HG03457 (cell line): ENCODE results near the gene CCDC81.
"Not testable (repeated sequence)": the region's sequence is repeated elsewhere in the genome, so short reads cannot be mapped to it uniquely, and the experiment has no call there.

Source experiments
- ATAC-seq: cut with Tn5 transposase; IDR thresholded peaks from one replicate; pipeline ENCODE4 v1.9.1; 2021; ENCODE audit warnings: moderate number of reproducible peaks; ENCODE audit not compliant: unreplicated experiment

CCDC81 gene

GRCh38 chr11:86374586-86374985, at the start of gene CCDC81:
Gene CCDC81, plus strand, starts transcription at chr11:86374887. Its CDS starts 277 bp downstream, at chr11:86375164.
- ATAC-seq: no peak

- no peak for ATAC-seq
Observed at GRCh38 chr11:86335131-86335767, 39.4 kb upstream of the CCDC81 start.

- no peak for ATAC-seq
Observed at GRCh38 chr11:86337227-86337626, 37.5 kb upstream of the CCDC81 start.

- no peak for ATAC-seq
Observed at GRCh38 chr11:86341382-86341781, 33.3 kb upstream of the CCDC81 start.

- no peak for ATAC-seq
Observed at GRCh38 chr11:86346513-86346912, 28.2 kb upstream of the CCDC81 start.

- no peak for ATAC-seq
Observed at GRCh38 chr11:86355256-86355655, 19.4 kb upstream of the CCDC81 start.

GRCh38 chr11:86357412-86357811, 17.3 kb upstream of the CCDC81 start:
- ATAC-seq: not testable (repeated sequence)

GRCh38 chr11:86358720-86359119, 16.0 kb upstream of the CCDC81 start:
- no peak for ATAC-seq

GRCh38 chr11:86360775-86361395, 13.8 kb upstream of the CCDC81 start:
- ATAC-seq: no peak

- no peak for ATAC-seq
Observed at GRCh38 chr11:86363424-86363823, 11.3 kb upstream of the CCDC81 start.

- no peak for ATAC-seq
Observed at GRCh38 chr11:86365546-86365945, 9.1 kb upstream of the CCDC81 start.

- no peak for ATAC-seq
Observed at GRCh38 chr11:86369668-86370067, 5.0 kb upstream of the CCDC81 start.

- no peak for ATAC-seq
Observed at GRCh38 chr11:86370171-86370570, 4.5 kb upstream of the CCDC81 start.

- no peak for ATAC-seq
Observed at GRCh38 chr11:86370922-86371594, 3.6 kb upstream of the CCDC81 start.

- ATAC-seq: no peak
Observed at GRCh38 chr11:86372041-86372440, 2.6 kb upstream of the CCDC81 start.

- ATAC-seq: no peak
Observed at GRCh38 chr11:86372586-86372985, 2.1 kb upstream of the CCDC81 start.

- ATAC-seq: no peak
Observed at GRCh38 chr11:86374069-86374468, 618 bp upstream of the CCDC81 start.

- ATAC-seq: no peak
Observed at GRCh38 chr11:86377972-86378371, 3.3 kb downstream of the CCDC81 start.

GRCh38 chr11:86380295-86381059, 5.8 kb downstream of the CCDC81 start:
- ATAC-seq: no peak

GRCh38 chr11:86383041-86383955, 8.6 kb downstream of the CCDC81 start:
- no peak for ATAC-seq
